Liver (tissue), 9 donors: ENCODE results near the gene ATP2B1. TPM values are rescaled to one million over a fixed set of nuclear protein-coding genes. Genes with fewer than 3 reads are reported as not detected.
"Not testable (repeated sequence)": the region's sequence is repeated elsewhere in the genome, so short reads cannot be mapped to it uniquely, and the experiment has no call there.

Source experiments
- DNase-seq: peaks from one replicate; pipeline ENCODE4 v3.0.0-alpha.2; 2017; ENCODE audit warnings: low spot score
- H3K27ac ChIP-seq, 2 donors: one replicate each; pipeline ENCODE4 v1.7.0; 2013; ENCODE audit warnings: inconsistent platforms in 2 of 2, low read length in 2 of 2, control low read depth in 1 of 2, low read depth in 1 of 2, mild to moderate bottlenecking in 1 of 2
- H3K27me3 ChIP-seq, 4 donors: one replicate each; pipeline versions ENCODE4 v1.6.1 to v1.7.0; 2013; ENCODE audit warnings: low read length in 3 of 4, inconsistent platforms in 1 of 4, mild to moderate bottlenecking in 1 of 4, moderate library complexity in 1 of 4; ENCODE audit not compliant: control insufficient read depth in 4 of 4, insufficient read depth in 4 of 4
- H3K36me3 ChIP-seq, 4 donors: one replicate each; pipeline versions ENCODE4 v1.6.1 to v1.7.0; 2013; ENCODE audit warnings: low read length in 3 of 4, mild to moderate bottlenecking in 3 of 4, low read depth in 1 of 4, moderate library complexity in 1 of 4; ENCODE audit not compliant: control insufficient read depth in 4 of 4, insufficient read depth in 3 of 4
- H3K4me1 ChIP-seq, 4 donors: one replicate each; pipeline versions ENCODE4 v1.6.1 to v1.7.0; 2013; ENCODE audit warnings: low read length in 3 of 4, mild to moderate bottlenecking in 3 of 4, moderate library complexity in 1 of 4; ENCODE audit not compliant: control insufficient read depth in 4 of 4, insufficient read depth in 4 of 4
- H3K4me3 ChIP-seq, 3 donors: one replicate each; pipeline versions ENCODE4 v1.6.1 to v1.7.0; 2013; ENCODE audit warnings: low read length in 3 of 3, control low read depth in 1 of 3, low read depth in 1 of 3, mild to moderate bottlenecking in 1 of 3
- H3K9ac ChIP-seq, 2 donors: one replicate each; pipeline ENCODE4 v1.7.0; 2013; ENCODE audit warnings: low read length in 2 of 2, mild to moderate bottlenecking in 2 of 2, moderate library complexity in 2 of 2, control low read depth in 1 of 2, low read depth in 1 of 2
- H3K9me3 ChIP-seq, 4 donors: one replicate each; pipeline versions ENCODE4 v1.6.1 to v1.7.0; 2013; ENCODE audit warnings: low read length in 3 of 4; ENCODE audit not compliant: control insufficient read depth in 4 of 4
- ATF3 ChIP-seq: IDR thresholded peaks from 2 replicates; pipeline ENCODE4 v1.6.1; 2016; ENCODE audit warnings: antibody characterized with exemption
- CTCF ChIP-seq: fragments of 150-350 bp; IDR thresholded peaks from 2 replicates; pipeline ENCODE4 v1.5.1; 2017; ENCODE audit warnings: improper control_type of control experiment, low read depth, low read length; ENCODE audit not compliant: missing input control
- EGR1 ChIP-seq, 2 donors: IDR thresholded peaks; 2 replicates each; pipeline ENCODE4 v1.6.1; 2016 to 2018; ENCODE audit warnings: antibody characterized with exemption in 2 of 2, low read depth in 2 of 2
- FOXA1 ChIP-seq: IDR thresholded peaks from 2 replicates; pipeline ENCODE4 v1.6.1; 2016; ENCODE audit warnings: antibody characterized with exemption
- FOXA2 ChIP-seq: IDR thresholded peaks from 2 replicates; pipeline ENCODE4 v1.6.1; 2016; ENCODE audit warnings: antibody characterized with exemption
- GABPA ChIP-seq, 2 donors: IDR thresholded peaks in 1 of 2; conservative IDR thresholded peaks in 1 of 2; 2 replicates each; pipeline ENCODE4 v1.6.1; 2016; ENCODE audit warnings: antibody characterized with exemption in 2 of 2, mild to moderate bottlenecking in 1 of 2, moderate library complexity in 1 of 2
- HNF4A ChIP-seq, 2 donors: conservative IDR thresholded peaks; 2 replicates each; pipeline ENCODE4 v1.6.1; 2016; ENCODE audit warnings: antibody characterized with exemption in 2 of 2, mild to moderate bottlenecking in 2 of 2
- HNF4G ChIP-seq: IDR thresholded peaks from 2 replicates; pipeline ENCODE4 v1.6.1; 2016; ENCODE audit warnings: antibody characterized with exemption
- JUND ChIP-seq, 2 donors: IDR thresholded peaks; 2 replicates each; pipeline ENCODE4 v1.6.1; 2016; ENCODE audit warnings: antibody characterized with exemption in 2 of 2
- NR2F2 ChIP-seq: IDR thresholded peaks from 2 replicates; pipeline ENCODE4 v1.6.1; 2016; ENCODE audit warnings: antibody characterized with exemption
- RAD21 ChIP-seq, 2 donors: IDR thresholded peaks; 2 replicates each; pipeline ENCODE4 v1.6.1; 2016; ENCODE audit warnings: antibody characterized with exemption in 2 of 2, mild to moderate bottlenecking in 2 of 2
- REST ChIP-seq: IDR thresholded peaks from 2 replicates; pipeline ENCODE4 v1.6.1; 2016; ENCODE audit warnings: antibody characterized with exemption, mild to moderate bottlenecking
- RXRA ChIP-seq, 2 donors: IDR thresholded peaks; 2 replicates each; pipeline ENCODE4 v1.6.1; 2017 to 2018; ENCODE audit warnings: antibody characterized with exemption in 2 of 2, mild to moderate bottlenecking in 1 of 2
- SP1 ChIP-seq: IDR thresholded peaks from 2 replicates; pipeline ENCODE4 v1.6.1; 2018; ENCODE audit warnings: antibody characterized with exemption, mild to moderate bottlenecking
- TAF1 ChIP-seq: conservative IDR thresholded peaks from 2 replicates; pipeline ENCODE4 v1.6.1; 2016; ENCODE audit warnings: antibody characterized with exemption, mild to moderate bottlenecking
- YY1 ChIP-seq: IDR thresholded peaks from 2 replicates; pipeline ENCODE4 v1.6.1; 2016; ENCODE audit warnings: antibody characterized with exemption, mild to moderate bottlenecking
- ZBTB33 ChIP-seq: IDR thresholded peaks from 2 replicates; pipeline ENCODE4 v1.6.1; 2016; ENCODE audit warnings: antibody characterized with exemption
- WGBS: extraction: QIAGEN DNeasy Blood & Tissue Kit; methylation state at CpG from one replicate; pipeline ENCODE4 v1.1.7; 2013; 5-methylcytosine and 5-hydroxymethylcytosine counted together
- polyA plus RNA-seq, 2 donors: library from polyadenylated mRNA; stranded (reverse) in 1 of 2; unstranded in 1 of 2; fragments of 200-250 nt in 1 of 2; fragments of >200 nt in 1 of 2; fragmentation: Nextera tagmentation in 1 of 2; extraction: Ambion mirVana in 1 of 2; gene quantifications; one replicate each; pipeline versions ENCODE4 v1.2.1 to v1.2.3, GENCODE V29; 2013 to 2015
- total RNA-seq, 2 donors: library from RNA; depleted of rRNA; stranded (reverse); fragments of >200 nt; gene quantifications; one replicate each; pipeline ENCODE4 v1.2.3, GENCODE V29; 2014
- donor health status: healthy.
- donor health status: healthy.
- donor health status: healthy.
- donor health status: healthy.
- donor health status: healthy.

The ATP2B1 gene
- total and polyA plus RNA-seq, 4 donors: 7.3 to 41.1 (median 22.8) TPM

- no peak for DNase-seq
- H3K27ac ChIP-seq: no peak overlapping the region
- H3K27me3 ChIP-seq: no peaks in the 10 kb centered on the region
- H3K9me3 ChIP-seq: no peaks in the 10 kb centered on the region
- TF ChIP-seq RAD21 (IDR thresholded peaks at IDR 0.05) (no peak), SP1 (no peak), HNF4G (no peak), GABPA (IDR thresholded peaks at IDR 0.05 in 1 of 2, conservative IDR thresholded peaks at IDR 0.05 in 1 of 2) (no peak), EGR1 (IDR thresholded peaks at IDR 0.05; ENCODE audit: low read depth in 2 of 2) (no peak), REST (no peak), RXRA (IDR thresholded peaks at IDR 0.05) (no peak), CTCF (no peak), JUND (IDR thresholded peaks at IDR 0.05) (no peak), NR2F2 (no peak), ATF3 (no peak), FOXA1 (no peak), HNF4A (conservative IDR thresholded peaks at IDR 0.05) (no peak), YY1 (no peak), ZBTB33 (no peak), TAF1 (no peak), FOXA2 (no peak)
- H3K4me1 ChIP-seq: peaks cover 0 to 2% (median 0%) of the 10 kb centered on the region in 4 donors
- no peaks in the 10 kb centered on the region for H3K36me3 ChIP-seq
- 90% methylated on average over 2 of the region's 2 CpGs for WGBS
- no peak overlapping the region for H3K9ac ChIP-seq
- H3K4me3 ChIP-seq: no peak overlapping the region
Observed at GRCh38 chr12:89698607-89699006, 10.0 kb downstream of the ATP2B1 start.

- 98% methylated on average over 10 of the region's 10 CpGs for WGBS
- H3K27me3 ChIP-seq, H3K9ac ChIP-seq, H3K4me3 ChIP-seq, H3K9me3 ChIP-seq, H3K27ac ChIP-seq, DNase-seq, H3K4me1 ChIP-seq, H3K36me3 ChIP-seq: not testable (repeated sequence)
Observed at GRCh38 chr12:89697728-89698127, 10.9 kb downstream of the ATP2B1 start.
